Stimulated activated CD4-positive, alpha-beta T cell treated with anti-CD3 and anti-CD28 coated beads, Interleukin-15, amount 100 ng/mL, for 1 hour (primary cell): Measurements from ENCODE around the gene DTHD1.

Source experiments
- DNase-seq, 2 donors: peaks; one replicate each; pipeline ENCODE4 v3.0.0-alpha.2; 2020; ENCODE audit warnings: low read depth in 1 of 2, low spot score in 1 of 2

Gene DTHD1

DNA sequence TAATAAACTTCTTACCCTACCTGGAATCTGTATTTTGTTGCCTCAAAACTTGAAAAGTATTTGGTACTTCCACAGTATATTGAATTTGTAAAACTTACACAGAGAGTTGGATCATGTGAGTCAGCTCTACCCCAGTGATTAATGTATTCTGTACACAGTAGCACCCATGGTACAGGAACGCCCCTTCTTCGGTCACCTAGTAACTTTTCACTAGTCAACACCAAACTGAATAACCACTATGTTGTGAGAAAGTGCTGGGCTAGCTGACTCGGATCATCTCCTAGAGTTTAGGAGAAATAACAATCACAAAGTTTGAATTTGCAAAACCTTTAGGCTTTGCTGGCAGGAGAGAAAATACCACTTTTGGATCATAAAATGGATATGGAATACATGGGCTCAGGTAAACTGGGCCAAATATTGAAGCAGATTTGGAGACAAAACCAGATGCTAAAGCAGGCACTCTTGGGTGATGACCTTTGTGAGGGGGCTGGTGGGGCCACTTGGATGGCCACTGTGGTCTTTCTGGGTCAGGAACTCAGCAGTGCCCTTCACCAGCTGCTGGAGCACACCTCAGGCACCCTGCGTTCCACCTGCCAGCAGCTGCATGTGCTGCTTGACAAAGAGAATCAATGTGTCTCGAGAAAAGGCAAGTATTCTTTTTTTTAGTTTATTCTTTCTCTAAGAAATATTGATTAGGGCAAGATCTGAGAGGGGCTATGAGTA lies at the start of gene DTHD1:
DTHD1 (plus strand) TSS at position 233 of the 723 bp plus-strand sequence; CDS start at position 376, 143 bp downstream.
- no peak for DNase-seq

GRCh38 chr4:36233567-36234266 lies 47.7 kb upstream of the DTHD1 start:
- no peak for DNase-seq

DNA sequence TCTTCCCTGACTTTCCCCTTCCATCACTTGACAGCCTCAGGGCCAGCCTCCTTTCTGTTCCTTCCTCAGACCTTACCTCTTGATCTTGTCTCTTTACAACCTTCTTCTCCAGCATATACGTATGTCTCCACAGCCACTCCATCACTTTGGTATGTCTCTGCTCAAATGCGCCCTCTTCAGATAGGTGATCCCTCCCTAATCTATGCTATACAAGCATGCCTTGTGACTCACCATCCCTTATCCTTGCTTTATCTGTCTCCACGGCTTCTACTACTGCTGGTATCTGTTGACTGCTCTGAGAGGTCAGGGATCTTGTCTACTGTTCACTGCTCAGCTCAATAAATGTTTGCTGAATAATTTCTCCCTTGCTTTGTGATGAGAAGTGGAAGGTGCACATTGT lies 46.1 kb upstream of the DTHD1 start:
- no peak for DNase-seq

- DNase-seq = no peak
Measured at GRCh38 chr4:36236159-36236558, 45.3 kb upstream of the DTHD1 start.

- no peak for DNase-seq
Measured at GRCh38 chr4:36237366-36238313, 43.8 kb upstream of the DTHD1 start.

- no peak for DNase-seq
Measured at GRCh38 chr4:36241771-36242170, 39.6 kb upstream of the DTHD1 start.

GRCh38 chr4:36242629-36243354 lies 38.6 kb upstream of the DTHD1 start:
- DNase-seq = no peak

- DNase-seq = peak; percentile 25 to 33
Measured at GRCh38 chr4:36243355-36244256, 37.8 kb upstream of the DTHD1 start.

DNA sequence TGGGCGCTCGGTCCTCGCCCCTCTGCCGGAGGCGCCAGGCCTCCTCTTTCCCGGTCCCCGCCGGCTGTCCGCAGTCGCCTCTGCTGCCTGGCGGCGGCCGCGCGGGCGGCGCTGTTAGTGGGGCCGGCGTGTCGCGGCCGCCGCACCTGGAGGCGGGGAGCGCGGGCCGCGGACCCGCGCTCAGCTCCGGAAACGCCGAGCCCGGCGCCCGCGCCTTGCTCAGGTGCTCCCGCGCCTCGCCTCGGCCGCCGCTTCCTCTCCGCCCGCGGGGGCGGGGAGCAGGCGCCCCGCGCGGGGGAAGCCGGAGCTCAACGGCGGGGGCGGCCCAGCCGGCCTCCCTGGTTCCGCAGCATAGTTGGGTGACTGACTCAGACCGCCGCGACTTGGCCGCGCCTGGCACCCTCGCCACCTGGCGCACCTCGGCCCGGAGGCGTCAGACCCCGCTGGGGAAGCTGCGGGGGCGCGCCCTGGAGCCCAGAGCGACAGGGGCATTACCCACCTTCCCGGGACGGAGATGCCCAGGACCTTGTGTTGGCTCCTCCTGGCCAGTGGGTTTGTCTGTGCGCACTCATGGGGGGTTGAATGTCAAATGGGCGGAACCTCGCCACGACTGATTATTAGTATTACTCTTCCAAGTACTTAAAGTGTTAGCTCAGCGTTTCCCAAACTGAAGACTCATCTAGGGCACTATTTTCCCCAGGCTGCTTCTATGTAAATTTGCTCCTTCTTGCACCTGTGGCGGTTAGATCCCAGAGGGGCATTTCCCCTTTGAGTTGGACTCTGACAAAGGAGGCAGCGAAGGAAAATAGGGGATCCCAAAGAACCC lies 36.9 kb upstream of the DTHD1 start, which contains the start of gene ARAP2:
ARAP2 (minus strand) TSS at position 258 of the 826 bp plus-strand sequence. CDS start 15,028 bp downstream, outside the sequence.
- DNase-seq = peak; percentile 62

- no peak for DNase-seq
Measured at GRCh38 chr4:36249610-36250009, 31.8 kb upstream of the DTHD1 start.

- DNase-seq = no peak
Measured at GRCh38 chr4:36251983-36252382, 29.4 kb upstream of the DTHD1 start.

- DNase-seq = no peak
Measured at GRCh38 chr4:36254371-36254770, 27.0 kb upstream of the DTHD1 start.

DNA sequence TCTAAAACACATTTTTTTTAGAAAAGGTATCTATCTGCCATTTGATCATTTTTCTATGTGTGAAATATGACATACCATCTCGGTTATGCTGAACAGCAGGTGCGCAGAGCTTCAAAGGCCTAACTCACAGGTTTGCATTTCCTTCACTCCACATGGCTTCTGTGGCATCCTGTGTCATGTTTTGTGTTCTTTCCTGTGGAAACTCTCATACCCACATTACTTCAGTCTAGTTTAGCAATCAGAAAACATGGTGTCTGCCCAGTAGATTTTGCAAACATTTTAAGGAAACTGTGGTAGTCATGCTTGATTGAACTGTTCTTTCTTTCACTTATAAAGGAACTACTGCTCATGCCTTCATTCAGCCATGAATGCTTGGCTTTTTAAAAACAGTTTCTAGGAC lies 25.8 kb upstream of the DTHD1 start:
- DNase-seq = peak in 1 of 2 donors; percentile 27

GRCh38 chr4:36256398-36256891 lies 25.0 kb upstream of the DTHD1 start:
- DNase-seq = no peak

GRCh38 chr4:36260731-36261130 lies 20.7 kb upstream of the DTHD1 start:
- no peak for DNase-seq

- no peak for DNase-seq
Measured at GRCh38 chr4:36264207-36264826, 17.1 kb upstream of the DTHD1 start.

- no peak for DNase-seq
Measured at GRCh38 chr4:36267486-36268268, 13.7 kb upstream of the DTHD1 start.
